ENCODE data around the gene TMEM30A.

TMEM30A gene

GRCh38 chr6:75211920-75212590 lies 72.5 kb downstream of the TMEM30A start:
- no peak for DNase-seq

- DNase-seq: no peak
Measured at GRCh38 chr6:75210885-75211739, 73.5 kb downstream of the TMEM30A start.

- DNase-seq: no peak
Measured at GRCh38 chr6:75209184-75209723, 75.3 kb downstream of the TMEM30A start.

- no peak for DNase-seq
Measured at GRCh38 chr6:75208298-75209183, 76.1 kb downstream of the TMEM30A start.

GRCh38 chr6:75206576-75207342 lies 77.8 kb downstream of the TMEM30A start:
- DNase-seq: no peak

GRCh38 chr6:75205776-75206575 lies 78.6 kb downstream of the TMEM30A start, which contains the start of gene COL12A1:
Gene COL12A1, minus strand, starts transcription at chr6:75206053. Its CDS starts 3,261 bp downstream, at chr6:75202792.
- no peak for DNase-seq

GRCh38 chr6:75204959-75205775 lies 79.4 kb downstream of the TMEM30A start:
- no peak for DNase-seq

GRCh38 chr6:75204217-75204958 lies 80.2 kb downstream of the TMEM30A start:
- no peak for DNase-seq

GRCh38 chr6:75203721-75204120 lies 80.9 kb downstream of the TMEM30A start:
- DNase-seq: no peak
